Duodenal mucosa (tissue), 2 donors: Measurements from ENCODE around the gene SMPD3.

ENCODE experiments used
- H3K27ac ChIP-seq: one replicate; pipeline ENCODE4 v1.7.0; 2013; ENCODE audit warnings: low read depth, low read length
- H3K27me3 ChIP-seq, 2 donors: one replicate each; pipeline ENCODE4 v1.7.0; 2013; ENCODE audit warnings: low read length in 2 of 2, control low read depth in 1 of 2; ENCODE audit not compliant: insufficient read depth in 2 of 2, control insufficient read depth in 1 of 2
- H3K36me3 ChIP-seq, 2 donors: one replicate each; pipeline ENCODE4 v1.7.0; 2013; ENCODE audit warnings: low read length in 2 of 2, control low read depth in 1 of 2; ENCODE audit not compliant: insufficient read depth in 2 of 2, control insufficient read depth in 1 of 2
- H3K4me1 ChIP-seq, 2 donors: one replicate each; pipeline ENCODE4 v1.7.0; 2013; ENCODE audit warnings: low read length in 2 of 2, control low read depth in 1 of 2; ENCODE audit not compliant: insufficient read depth in 2 of 2, control insufficient read depth in 1 of 2
- H3K4me3 ChIP-seq, 2 donors: one replicate each; pipeline ENCODE4 v1.7.0; 2013; ENCODE audit warnings: low read length in 2 of 2, low read depth in 1 of 2
- H3K9ac ChIP-seq, 2 donors: one replicate each; pipeline ENCODE4 v1.7.0; 2013; ENCODE audit warnings: low read length in 2 of 2, low read depth in 1 of 2
- H3K9me3 ChIP-seq, 2 donors: one replicate each; pipeline ENCODE4 v1.7.0; 2013; ENCODE audit warnings: low read length in 2 of 2, control low read depth in 1 of 2; ENCODE audit not compliant: control insufficient read depth in 1 of 2

The SMPD3 gene

GRCh38 chr16:68378436-68379415 is 69.6 kb downstream of the SMPD3 start:
- peaks cover 43 to 50% of the 10 kb centered on the region in 2 donors for H3K4me1 ChIP-seq
- no peak overlapping the region for H3K4me3 ChIP-seq
- H3K27me3 ChIP-seq: no peaks in the 10 kb centered on the region
- peaks cover 7 to 33% of the 10 kb centered on the region in 2 donors for H3K36me3 ChIP-seq
- H3K27ac ChIP-seq: no peak overlapping the region
- H3K9me3 ChIP-seq: no peaks in the 10 kb centered on the region
- no peak overlapping the region for H3K9ac ChIP-seq

GRCh38 chr16:68377667-68378393 is 70.5 kb downstream of the SMPD3 start:
- H3K9me3 ChIP-seq: no peaks in the 10 kb centered on the region
- H3K27me3 ChIP-seq: no peaks in the 10 kb centered on the region
- H3K4me3 ChIP-seq: no peak overlapping the region
- H3K36me3 ChIP-seq: peaks cover 7 to 33% of the 10 kb centered on the region in 2 donors
- H3K27ac ChIP-seq: no peak overlapping the region
- no peak overlapping the region for H3K9ac ChIP-seq
- peaks cover 36 to 41% of the 10 kb centered on the region in 2 donors for H3K4me1 ChIP-seq

- no peak overlapping the region for H3K9ac ChIP-seq
- no peaks in the 10 kb centered on the region for H3K9me3 ChIP-seq
- H3K36me3 ChIP-seq: peaks cover 7 to 36% of the 10 kb centered on the region in 2 donors
- H3K27me3 ChIP-seq: no peaks in the 10 kb centered on the region
- H3K27ac ChIP-seq: no peak overlapping the region
- H3K4me1 ChIP-seq: peaks cover 31 to 36% of the 10 kb centered on the region in 2 donors
- no peak overlapping the region for H3K4me3 ChIP-seq
Observed at GRCh38 chr16:68377221-68377620, 71.1 kb downstream of the SMPD3 start.

GRCh38 chr16:68376590-68376989 is 71.7 kb downstream of the SMPD3 start:
- H3K9me3 ChIP-seq: no peaks in the 10 kb centered on the region
- peaks cover 24 to 30% of the 10 kb centered on the region in 2 donors for H3K4me1 ChIP-seq
- peaks cover 7 to 38% of the 10 kb centered on the region in 2 donors for H3K36me3 ChIP-seq
- no peak overlapping the region for H3K27ac ChIP-seq
- no peak overlapping the region for H3K4me3 ChIP-seq
- H3K27me3 ChIP-seq: no peaks in the 10 kb centered on the region
- no peak overlapping the region for H3K9ac ChIP-seq

- Histone ChIP-seq H3K27me3 (no peaks in the 10 kb centered on the region), H3K27ac (no peak overlapping the region), H3K36me3 (peaks cover 7 to 35% of the 10 kb centered on the region in 2 donors), H3K9ac (no peak overlapping the region), H3K9me3 (no peaks in the 10 kb centered on the region), H3K4me1 (peaks cover 18 to 25% of the 10 kb centered on the region in 2 donors), H3K4me3 (no peak overlapping the region)
Observed at GRCh38 chr16:68375801-68376536, 72.3 kb downstream of the SMPD3 start.

GRCh38 chr16:68374961-68375660 is 73.2 kb downstream of the SMPD3 start:
- Histone ChIP-seq H3K27me3 (no peaks in the 10 kb centered on the region), H3K4me3 (no peak overlapping the region), H3K4me1 (peaks cover 17 to 28% of the 10 kb centered on the region in 2 donors), H3K36me3 (peaks cover 3 to 35% of the 10 kb centered on the region in 2 donors), H3K9ac (no peak overlapping the region), H3K9me3 (no peaks in the 10 kb centered on the region), H3K27ac (no peak overlapping the region)

- Histone ChIP-seq H3K36me3 (peaks cover 3 to 35% of the 10 kb centered on the region in 2 donors), H3K4me3 (no peak overlapping the region), H3K27me3 (no peaks in the 10 kb centered on the region), H3K9me3 (no peaks in the 10 kb centered on the region), H3K4me1 (peaks cover 16 to 22% of the 10 kb centered on the region in 2 donors), H3K27ac (no peak overlapping the region), H3K9ac (no peak overlapping the region)
Observed at GRCh38 chr16:68374246-68374805, 74.0 kb downstream of the SMPD3 start.

- peaks cover 3 to 31% of the 10 kb centered on the region in 2 donors for H3K36me3 ChIP-seq
- H3K9me3 ChIP-seq: no peaks in the 10 kb centered on the region
- H3K4me3 ChIP-seq: no peak overlapping the region
- H3K27me3 ChIP-seq: no peaks in the 10 kb centered on the region
- H3K9ac ChIP-seq: no peak overlapping the region
- peaks cover 16 to 18% of the 10 kb centered on the region in 2 donors for H3K4me1 ChIP-seq
- H3K27ac ChIP-seq: no peak overlapping the region
Observed at GRCh38 chr16:68373528-68374245, 74.6 kb downstream of the SMPD3 start.

- Histone ChIP-seq H3K27me3 (no peaks in the 10 kb centered on the region), H3K27ac (no peak overlapping the region), H3K4me1 (peaks cover 16 to 18% of the 10 kb centered on the region in 2 donors), H3K4me3 (no peak overlapping the region), H3K9me3 (no peaks in the 10 kb centered on the region), H3K9ac (no peak overlapping the region), H3K36me3 (peaks cover 0 to 31% of the 10 kb centered on the region in 2 donors)
Observed at GRCh38 chr16:68372806-68373205, 75.5 kb downstream of the SMPD3 start.
